GM12865 (cell line): ENCODE data around the gene KRTAP12-1.

Source experiments
- DNase-seq: peaks from one replicate; pipeline ENCODE4 v3.0.0; 2010; ENCODE audit warnings: low read depth
- H3K4me3 ChIP-seq: 2 replicates; pipeline ENCODE4 v1.5.1; 2011; ENCODE audit warnings: mild to moderate bottlenecking, low read depth, low read length, control low read depth
- CTCF ChIP-seq: IDR thresholded peaks from 2 replicates; pipeline ENCODE4 v1.5.1; 2011; ENCODE audit warnings: low read length, control low read depth, low read depth, inconsistent platforms; ENCODE audit not compliant: insufficient read depth; ENCODE audit errors: missing control alignments

KRTAP12-1 gene

DNA sequence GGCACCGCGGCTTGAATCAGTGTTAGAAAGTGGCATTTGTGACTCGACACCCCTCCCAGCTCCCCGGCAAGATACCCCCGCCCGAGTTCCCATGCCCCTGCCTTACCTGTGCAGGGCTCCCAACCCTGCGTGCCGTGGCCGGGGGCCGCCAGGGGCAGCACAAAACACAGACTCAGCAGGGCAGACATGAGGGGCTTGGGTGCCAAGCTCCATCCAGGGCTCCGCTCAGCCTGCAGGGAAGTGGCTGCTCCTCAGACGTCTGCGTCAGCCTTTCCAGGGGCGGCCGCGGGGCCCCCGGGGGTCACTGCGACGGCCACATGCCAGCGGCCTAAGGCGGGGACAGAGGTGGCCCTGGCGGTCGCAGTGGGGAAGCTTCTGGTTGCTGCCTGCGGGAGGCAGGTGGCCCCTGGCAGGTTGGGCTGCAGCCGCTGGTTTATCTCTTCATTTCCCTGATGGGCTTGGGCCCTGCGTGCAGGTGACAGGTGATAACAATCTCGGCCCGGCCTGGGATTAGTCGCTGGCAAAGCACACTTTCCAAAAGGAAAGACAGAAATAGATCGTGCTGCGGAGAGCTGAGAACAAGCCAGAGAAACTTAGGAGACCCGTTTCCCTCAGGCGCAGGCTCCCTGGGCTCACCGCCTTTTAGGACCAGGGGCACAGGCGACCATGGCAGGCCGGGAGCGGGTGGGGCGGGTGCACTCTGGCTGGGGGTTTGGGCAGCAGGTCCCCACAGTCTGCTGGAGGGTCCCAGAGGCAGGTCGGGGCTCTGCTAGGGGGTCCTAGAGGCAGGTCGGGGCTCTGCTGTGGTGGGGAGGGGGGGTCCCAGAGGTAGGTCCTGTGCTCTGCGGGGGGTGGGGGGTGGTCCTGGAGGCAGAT lies 29.6 kb upstream of the KRTAP12-1 start, which contains the start of gene TSPEAR:
TSPEAR (minus strand) TSS at position 246 of the 876 bp plus-strand sequence; CDS start at position 188, 58 bp downstream.
- H3K4me3 ChIP-seq = no peak within 1 kb of the TSS
- no peak for TF ChIP-seq CTCF
- DNase-seq = no peak

DNA sequence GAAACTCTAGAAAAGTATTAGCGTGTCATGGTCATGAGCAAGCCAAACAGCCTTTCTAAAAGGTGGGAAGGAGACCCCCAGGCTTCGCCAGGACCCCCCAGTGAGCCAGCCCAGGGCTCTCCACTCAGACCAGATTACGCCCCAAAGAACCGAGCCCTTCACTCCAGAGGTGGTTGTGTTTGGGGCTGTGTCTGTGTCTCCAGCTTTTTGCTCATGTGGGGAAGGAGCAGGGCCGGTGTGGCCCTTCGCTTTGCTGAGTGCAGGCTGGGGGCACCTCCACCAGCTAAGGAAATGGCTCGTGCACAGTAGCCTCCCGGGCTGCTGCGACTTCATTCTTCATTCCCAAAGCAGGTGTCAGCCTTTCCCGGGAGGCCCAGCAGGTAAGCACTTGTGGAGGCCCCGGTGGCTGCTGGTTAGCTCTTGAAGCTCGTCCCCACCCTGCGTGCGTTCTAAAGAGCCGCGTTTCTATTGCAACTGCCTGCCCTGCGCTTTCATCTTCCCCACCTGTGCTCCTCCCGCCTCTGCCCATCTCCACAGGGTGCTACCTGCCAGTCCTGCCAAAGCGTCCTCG lies 28.9 kb upstream of the KRTAP12-1 start:
- H3K4me3 ChIP-seq = no peak overlapping the region
- no peak for TF ChIP-seq CTCF
- no peak for DNase-seq

- no peak for TF ChIP-seq CTCF
- no peak for DNase-seq
- H3K4me3 ChIP-seq = no peak overlapping the region
Measured at GRCh38 chr21:44710294-44710665, 28.3 kb upstream of the KRTAP12-1 start.

GRCh38 chr21:44709426-44710293 lies 27.7 kb upstream of the KRTAP12-1 start:
- no peak for TF ChIP-seq CTCF
- no peak for DNase-seq
- no peak overlapping the region for H3K4me3 ChIP-seq

DNA sequence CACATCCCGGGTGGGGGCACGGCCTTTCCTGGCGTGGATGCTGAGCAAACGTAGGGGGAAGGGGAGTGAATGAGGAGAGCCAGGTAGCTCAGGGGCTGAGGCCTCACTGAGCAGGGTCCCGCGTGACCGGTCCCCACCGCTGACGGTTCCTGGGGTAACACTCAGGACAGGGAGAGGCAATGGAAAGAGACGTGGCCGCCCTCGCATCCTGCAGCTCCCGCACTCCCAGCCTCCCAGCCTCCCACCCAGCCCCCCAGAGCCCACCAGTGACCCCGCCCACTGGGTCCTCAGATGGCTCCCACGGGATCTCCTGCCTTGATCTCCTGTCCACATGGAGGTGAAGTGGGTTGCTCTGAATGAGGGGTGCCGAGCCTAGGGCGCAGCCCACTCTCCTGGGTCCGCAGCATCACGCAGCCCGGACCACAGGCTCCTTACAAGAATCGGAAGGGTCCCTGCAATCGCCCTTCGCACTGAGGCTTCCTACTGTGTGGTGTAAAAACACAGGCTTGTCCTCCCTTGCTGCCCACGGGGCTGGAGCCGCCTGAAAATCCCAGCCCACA lies 27.0 kb upstream of the KRTAP12-1 start:
- H3K4me3 ChIP-seq = no peak overlapping the region
- no peak for TF ChIP-seq CTCF
- no peak for DNase-seq

- no peak overlapping the region for H3K4me3 ChIP-seq
- no peak for DNase-seq
Measured at GRCh38 chr21:44708213-44708865, 26.4 kb upstream of the KRTAP12-1 start.

More at GRCh38 chr21:44708213-44708865, 26.4 kb upstream of the KRTAP12-1 start:
- no peak for TF ChIP-seq CTCF
